OCI-LY7 (cell line): ENCODE data around the gene NPB.

Experiments used
- EZH2phosphoT487 ChIP-seq: fragments of 200-600 bp; sonication (generic); IDR thresholded peaks from 2 replicates; pipeline ENCODE4 v1.6.1; 2018; ENCODE audit warnings: low read depth, borderline replicate concordance, mild to moderate bottlenecking, mixed run types, antibody characterized with exemption, low read length, moderate library complexity, mixed read lengths
- TF ChIP-seq, protein P1 (sequence below): fragments of 200-600 bp; sonication (generic); conservative IDR thresholded peaks from 2 replicates; pipeline ENCODE4 v1.5.1; 2014; ENCODE audit warnings: mild to moderate bottlenecking, antibody characterized with exemption, low read length, moderate library complexity, mixed read lengths

DNA sequence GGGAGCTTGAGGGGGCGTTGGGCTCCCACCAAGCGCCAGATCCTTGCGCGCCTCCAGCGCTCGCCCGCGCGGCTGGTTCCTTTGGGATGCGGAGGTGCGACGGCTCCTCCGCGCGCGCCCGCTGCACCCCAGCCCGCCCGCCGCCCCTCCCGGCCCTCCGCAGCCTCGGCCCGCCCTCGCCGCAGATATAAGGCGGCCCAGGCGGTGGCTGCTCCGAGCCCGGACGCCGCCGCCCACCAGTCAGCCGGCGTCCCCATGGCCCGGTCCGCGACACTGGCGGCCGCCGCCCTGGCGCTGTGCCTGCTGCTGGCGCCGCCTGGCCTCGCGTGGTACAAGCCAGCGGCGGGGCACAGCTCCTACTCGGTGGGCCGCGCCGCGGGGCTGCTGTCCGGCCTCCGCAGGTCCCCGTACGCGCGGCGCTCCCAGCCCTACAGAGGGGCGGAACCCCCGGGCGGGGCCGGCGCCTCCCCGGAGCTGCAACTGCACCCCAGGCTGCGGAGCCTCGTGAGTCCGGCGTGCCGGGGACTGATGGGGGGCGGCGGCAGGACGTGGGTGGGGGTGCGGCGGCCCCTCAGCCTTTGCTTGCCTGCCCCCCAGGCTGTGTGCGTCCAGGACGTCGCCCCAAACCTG, at the start of gene NPB:
- TF ChIP-seq, protein P1, sequence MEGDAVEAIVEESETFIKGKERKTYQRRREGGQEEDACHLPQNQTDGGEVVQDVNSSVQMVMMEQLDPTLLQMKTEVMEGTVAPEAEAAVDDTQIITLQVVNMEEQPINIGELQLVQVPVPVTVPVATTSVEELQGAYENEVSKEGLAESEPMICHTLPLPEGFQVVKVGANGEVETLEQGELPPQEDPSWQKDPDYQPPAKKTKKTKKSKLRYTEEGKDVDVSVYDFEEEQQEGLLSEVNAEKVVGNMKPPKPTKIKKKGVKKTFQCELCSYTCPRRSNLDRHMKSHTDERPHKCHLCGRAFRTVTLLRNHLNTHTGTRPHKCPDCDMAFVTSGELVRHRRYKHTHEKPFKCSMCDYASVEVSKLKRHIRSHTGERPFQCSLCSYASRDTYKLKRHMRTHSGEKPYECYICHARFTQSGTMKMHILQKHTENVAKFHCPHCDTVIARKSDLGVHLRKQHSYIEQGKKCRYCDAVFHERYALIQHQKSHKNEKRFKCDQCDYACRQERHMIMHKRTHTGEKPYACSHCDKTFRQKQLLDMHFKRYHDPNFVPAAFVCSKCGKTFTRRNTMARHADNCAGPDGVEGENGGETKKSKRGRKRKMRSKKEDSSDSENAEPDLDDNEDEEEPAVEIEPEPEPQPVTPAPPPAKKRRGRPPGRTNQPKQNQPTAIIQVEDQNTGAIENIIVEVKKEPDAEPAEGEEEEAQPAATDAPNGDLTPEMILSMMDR = no peak
- TF ChIP-seq EZH2phosphoT487 = no peak
